Right ventricle myocardium superior (tissue), 1 donor: ENCODE results near the gene COL15A1. TPM values are rescaled to one million over a fixed set of nuclear protein-coding genes. Genes with fewer than 3 reads are reported as not detected.

ENCODE experiments used
- total RNA-seq: library from RNA; stranded (reverse); fragmentation: NEBNext Ultra II Directional; extraction: Animal tissue kit (Norgen Biotek cat#: 25700); gene quantifications from one replicate; pipeline ENCODE4 v1.2.1, GENCODE V29; 2021
- donor health status: DM: no; HTN: yes; CAD: no; lungs with severe emphysema.

The COL15A1 gene
- total RNA-seq, 1 donor from 2014 or later: 55.9 TPM

Other genes starting within 250 kb of the COL15A1 start
- gene GABBR2, start 235.0 kb upstream of the COL15A1 start, total RNA-seq: 0.30 TPM
- gene ANKS6, start 147.4 kb upstream of the COL15A1 start, total RNA-seq: 3.0 TPM
- gene GALNT12, start 136.2 kb upstream of the COL15A1 start, total RNA-seq: 0.43 TPM
- 11.9 TPM for gene TGFBR1, start 161.2 kb downstream of the COL15A1 start, total RNA-seq